ENCODE measurements around the gene FAM177A1.

DNA sequence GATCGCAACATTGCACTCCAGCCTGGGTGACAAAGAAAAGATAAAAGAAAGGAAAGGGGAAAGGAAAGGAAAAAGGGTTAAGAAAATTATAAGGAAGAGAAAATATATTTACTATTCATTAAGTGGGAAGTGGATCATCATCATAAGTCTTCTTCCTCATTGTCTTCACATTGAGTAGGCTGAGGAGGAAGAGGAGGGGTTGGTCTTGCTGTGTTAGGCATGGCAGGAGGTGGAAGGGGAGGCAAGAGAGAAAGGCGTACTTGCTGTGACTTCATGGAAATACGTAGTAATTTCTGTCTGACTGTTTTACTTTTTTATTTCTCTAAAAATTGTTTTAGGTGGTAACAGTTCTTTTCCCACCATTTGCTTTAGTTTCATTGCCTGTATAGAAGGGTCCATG lies 26.2 kb downstream of the FAM177A1 start:
- TF ChIP-seq SMC3 (conservative IDR thresholded peaks at IDR 0.05; ENCODE audit: poor library complexity) (no peak), POLR2AphosphoS5 (IDR thresholded peaks at IDR 0.05) (no peak), RAD21 (conservative IDR thresholded peaks at IDR 0.05) (no peak), EP300 (conservative IDR thresholded peaks at IDR 0.05; ENCODE audit: poor library complexity, severe bottlenecking) (no peak)
- TF ChIP-seq, protein P1, sequence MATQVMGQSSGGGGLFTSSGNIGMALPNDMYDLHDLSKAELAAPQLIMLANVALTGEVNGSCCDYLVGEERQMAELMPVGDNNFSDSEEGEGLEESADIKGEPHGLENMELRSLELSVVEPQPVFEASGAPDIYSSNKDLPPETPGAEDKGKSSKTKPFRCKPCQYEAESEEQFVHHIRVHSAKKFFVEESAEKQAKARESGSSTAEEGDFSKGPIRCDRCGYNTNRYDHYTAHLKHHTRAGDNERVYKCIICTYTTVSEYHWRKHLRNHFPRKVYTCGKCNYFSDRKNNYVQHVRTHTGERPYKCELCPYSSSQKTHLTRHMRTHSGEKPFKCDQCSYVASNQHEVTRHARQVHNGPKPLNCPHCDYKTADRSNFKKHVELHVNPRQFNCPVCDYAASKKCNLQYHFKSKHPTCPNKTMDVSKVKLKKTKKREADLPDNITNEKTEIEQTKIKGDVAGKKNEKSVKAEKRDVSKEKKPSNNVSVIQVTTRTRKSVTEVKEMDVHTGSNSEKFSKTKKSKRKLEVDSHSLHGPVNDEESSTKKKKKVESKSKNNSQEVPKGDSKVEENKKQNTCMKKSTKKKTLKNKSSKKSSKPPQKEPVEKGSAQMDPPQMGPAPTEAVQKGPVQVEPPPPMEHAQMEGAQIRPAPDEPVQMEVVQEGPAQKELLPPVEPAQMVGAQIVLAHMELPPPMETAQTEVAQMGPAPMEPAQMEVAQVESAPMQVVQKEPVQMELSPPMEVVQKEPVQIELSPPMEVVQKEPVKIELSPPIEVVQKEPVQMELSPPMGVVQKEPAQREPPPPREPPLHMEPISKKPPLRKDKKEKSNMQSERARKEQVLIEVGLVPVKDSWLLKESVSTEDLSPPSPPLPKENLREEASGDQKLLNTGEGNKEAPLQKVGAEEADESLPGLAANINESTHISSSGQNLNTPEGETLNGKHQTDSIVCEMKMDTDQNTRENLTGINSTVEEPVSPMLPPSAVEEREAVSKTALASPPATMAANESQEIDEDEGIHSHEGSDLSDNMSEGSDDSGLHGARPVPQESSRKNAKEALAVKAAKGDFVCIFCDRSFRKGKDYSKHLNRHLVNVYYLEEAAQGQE (IDR thresholded peaks at IDR 0.05; ENCODE audit: borderline replicate concordance) = no peak
- TF ChIP-seq, protein P2, sequence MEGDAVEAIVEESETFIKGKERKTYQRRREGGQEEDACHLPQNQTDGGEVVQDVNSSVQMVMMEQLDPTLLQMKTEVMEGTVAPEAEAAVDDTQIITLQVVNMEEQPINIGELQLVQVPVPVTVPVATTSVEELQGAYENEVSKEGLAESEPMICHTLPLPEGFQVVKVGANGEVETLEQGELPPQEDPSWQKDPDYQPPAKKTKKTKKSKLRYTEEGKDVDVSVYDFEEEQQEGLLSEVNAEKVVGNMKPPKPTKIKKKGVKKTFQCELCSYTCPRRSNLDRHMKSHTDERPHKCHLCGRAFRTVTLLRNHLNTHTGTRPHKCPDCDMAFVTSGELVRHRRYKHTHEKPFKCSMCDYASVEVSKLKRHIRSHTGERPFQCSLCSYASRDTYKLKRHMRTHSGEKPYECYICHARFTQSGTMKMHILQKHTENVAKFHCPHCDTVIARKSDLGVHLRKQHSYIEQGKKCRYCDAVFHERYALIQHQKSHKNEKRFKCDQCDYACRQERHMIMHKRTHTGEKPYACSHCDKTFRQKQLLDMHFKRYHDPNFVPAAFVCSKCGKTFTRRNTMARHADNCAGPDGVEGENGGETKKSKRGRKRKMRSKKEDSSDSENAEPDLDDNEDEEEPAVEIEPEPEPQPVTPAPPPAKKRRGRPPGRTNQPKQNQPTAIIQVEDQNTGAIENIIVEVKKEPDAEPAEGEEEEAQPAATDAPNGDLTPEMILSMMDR (IDR thresholded peaks at IDR 0.05; ENCODE audit: poor library complexity, severe bottlenecking) = no peak

Measured in neural cell (in vitro differentiated cells).